ENCODE measurements around the gene RASGRF1. TPM values are rescaled to one million over a fixed set of nuclear protein-coding genes. Genes with fewer than 3 reads are reported as not detected.

The RASGRF1 gene
- total RNA-seq, 1 experiment from 2014 or later = not detected

DNA sequence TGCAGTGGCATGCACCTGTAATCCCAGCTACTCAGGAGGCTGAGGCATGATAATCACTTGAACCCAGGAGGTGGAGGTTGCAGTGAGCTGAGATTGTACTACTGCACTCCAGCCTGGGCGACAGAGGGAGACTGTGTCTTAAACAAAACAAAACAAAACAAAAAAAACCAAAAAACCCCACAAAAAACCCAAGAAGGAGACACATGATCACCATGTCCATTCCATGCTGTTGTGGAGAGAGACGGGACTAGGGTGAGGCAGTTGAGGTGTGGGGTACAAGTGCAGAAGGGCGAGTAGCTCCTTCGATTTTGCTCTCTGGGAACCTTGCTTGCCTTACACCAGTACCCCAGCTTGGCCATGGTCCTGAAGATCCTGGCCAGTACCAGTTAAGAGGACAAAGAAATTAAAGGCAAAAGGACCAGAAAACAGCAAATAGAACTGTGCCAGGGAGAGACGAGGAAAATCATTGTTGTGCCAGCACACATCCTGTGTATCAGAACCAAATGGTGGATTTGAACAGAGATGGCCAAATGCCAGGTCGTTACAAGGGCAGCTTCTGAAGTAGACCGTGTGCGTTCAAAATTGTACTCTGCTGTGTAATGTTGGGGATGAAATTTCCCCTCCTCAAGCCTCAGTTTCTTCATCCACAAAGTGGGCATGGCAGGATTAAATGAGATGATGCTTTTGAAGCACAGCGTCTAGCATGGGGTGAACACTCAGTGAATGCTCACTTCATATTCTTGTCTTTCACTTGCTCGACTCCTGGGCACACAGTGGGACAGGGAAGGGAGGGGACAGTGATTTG lies 102.8 kb downstream of the RASGRF1 start:
- Histone ChIP-seq H3K27me3 (ENCODE audit: low read length) (no peaks in the 10 kb centered on the region), H4K20me1 (ENCODE audit: low read length) (no peaks in the 10 kb centered on the region), H3K4me1 (ENCODE audit: insufficient read depth, low read length) (peaks cover 11% of the 10 kb centered on the region), H3K27ac (ENCODE audit: low read length) (peak overlapping the region; percentile 16; the same call in 1 of the 2 replicates), H3F3A (ENCODE audit: low read length, unreplicated experiment) (no peaks in the 10 kb centered on the region), H3K9ac (ENCODE audit: low read length) (no peak overlapping the region), H2AFZ (ENCODE audit: low read length) (peak overlapping the region; percentile 69; the same call in 1 of the 2 replicates), H3K4me2 (ENCODE audit: low read length) (no peak overlapping the region), H3K4me3 (ENCODE audit: low read length) (no peak overlapping the region), H3K9me2 (replicated peaks; ENCODE audit: low read length) (no peaks in the 10 kb centered on the region), H3K9me3 (ENCODE audit: low read length) (no peaks in the 10 kb centered on the region), H3K36me3 (ENCODE audit: low read depth, low read length) (no peaks in the 10 kb centered on the region), H3K79me2 (ENCODE audit: low read length) (no peaks in the 10 kb centered on the region)
- ATAC-seq (no peak), DNase-seq (no peak)
- BruUV-seq (replicated peaks) = TSS peak; percentile 27
- ChIA-PET CTCF (no interaction called here), POLR2A (ENCODE audit: unreplicated experiment) (no interaction called here)
- TF ChIP-seq EZH2phosphoT487 (IDR thresholded peaks at IDR 0.05; ENCODE audit: borderline replicate concordance, low read length) = no peak
- TF ChIP-seq, protein P1, sequence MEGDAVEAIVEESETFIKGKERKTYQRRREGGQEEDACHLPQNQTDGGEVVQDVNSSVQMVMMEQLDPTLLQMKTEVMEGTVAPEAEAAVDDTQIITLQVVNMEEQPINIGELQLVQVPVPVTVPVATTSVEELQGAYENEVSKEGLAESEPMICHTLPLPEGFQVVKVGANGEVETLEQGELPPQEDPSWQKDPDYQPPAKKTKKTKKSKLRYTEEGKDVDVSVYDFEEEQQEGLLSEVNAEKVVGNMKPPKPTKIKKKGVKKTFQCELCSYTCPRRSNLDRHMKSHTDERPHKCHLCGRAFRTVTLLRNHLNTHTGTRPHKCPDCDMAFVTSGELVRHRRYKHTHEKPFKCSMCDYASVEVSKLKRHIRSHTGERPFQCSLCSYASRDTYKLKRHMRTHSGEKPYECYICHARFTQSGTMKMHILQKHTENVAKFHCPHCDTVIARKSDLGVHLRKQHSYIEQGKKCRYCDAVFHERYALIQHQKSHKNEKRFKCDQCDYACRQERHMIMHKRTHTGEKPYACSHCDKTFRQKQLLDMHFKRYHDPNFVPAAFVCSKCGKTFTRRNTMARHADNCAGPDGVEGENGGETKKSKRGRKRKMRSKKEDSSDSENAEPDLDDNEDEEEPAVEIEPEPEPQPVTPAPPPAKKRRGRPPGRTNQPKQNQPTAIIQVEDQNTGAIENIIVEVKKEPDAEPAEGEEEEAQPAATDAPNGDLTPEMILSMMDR (conservative IDR thresholded peaks at IDR 0.05; ENCODE audit: low read depth, low read length) = no peak
- TF ChIP-seq EZH2 (IDR thresholded peaks at IDR 0.05; ENCODE audit: low read length, unreplicated experiment) = no peak
- intact Hi-C loops (cut with micrococcal nuclease) = no loop called here

GRCh38 chr15:78985859-78986475 lies 104.6 kb downstream of the RASGRF1 start:
- CTCF ChIA-PET = no interaction called here
- Histone ChIP-seq H4K20me1 (ENCODE audit: low read length) (no peaks in the 10 kb centered on the region), H3K9me3 (ENCODE audit: low read length) (no peaks in the 10 kb centered on the region), H3F3A (ENCODE audit: low read length, unreplicated experiment) (no peaks in the 10 kb centered on the region), H3K4me1 (ENCODE audit: insufficient read depth, low read length) (peaks cover 11% of the 10 kb centered on the region), H3K9me2 (replicated peaks; ENCODE audit: low read length) (no peaks in the 10 kb centered on the region), H2AFZ (ENCODE audit: low read length) (no peak overlapping the region), H3K9ac (ENCODE audit: low read length) (no peak overlapping the region), H3K4me3 (ENCODE audit: low read length) (no peak overlapping the region), H3K27me3 (ENCODE audit: low read length) (no peaks in the 10 kb centered on the region), H3K4me2 (ENCODE audit: low read length) (no peak overlapping the region), H3K27ac (ENCODE audit: low read length) (no peak overlapping the region), H3K36me3 (ENCODE audit: low read depth, low read length) (no peaks in the 10 kb centered on the region), H3K79me2 (ENCODE audit: low read length) (no peaks in the 10 kb centered on the region)
- no TSS peak for BruUV-seq (replicated peaks)
- ATAC-seq (no peak), DNase-seq (no peak)
- TF ChIP-seq EZH2phosphoT487 (IDR thresholded peaks at IDR 0.05; ENCODE audit: borderline replicate concordance, low read length) = no peak
- no peak for TF ChIP-seq EZH2 (IDR thresholded peaks at IDR 0.05; ENCODE audit: low read length, unreplicated experiment)
- TF ChIP-seq, protein P1 (conservative IDR thresholded peaks at IDR 0.05; ENCODE audit: low read depth, low read length) = no peak
- intact Hi-C loops (cut with micrococcal nuclease) = no loop called here
- POLR2A ChIA-PET (ENCODE audit: unreplicated experiment) = interaction anchor here (0.6 kb wide), 1 partner anchor 18 kb away, joined by 5 read pairs; no protein-coding TSS in a partner anchor

DNA sequence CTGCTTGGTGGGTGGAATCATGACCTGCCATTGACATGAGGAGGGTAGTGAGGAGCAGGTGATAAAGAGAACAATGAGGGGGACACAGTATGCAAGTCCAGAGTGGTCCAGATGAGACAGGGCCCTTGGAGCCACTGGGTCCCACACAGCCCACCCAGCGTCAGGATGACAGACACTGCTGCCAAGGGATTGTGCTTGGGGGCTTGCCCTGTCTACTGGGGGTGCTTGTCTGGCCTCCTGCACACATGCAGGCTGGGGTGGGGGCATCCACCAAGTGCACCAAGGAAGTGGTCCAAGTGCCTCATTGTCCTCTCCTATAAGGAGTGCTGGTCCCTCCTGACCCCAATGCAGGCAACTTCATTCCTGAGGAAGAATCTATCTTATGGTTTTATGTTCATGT lies 106.5 kb downstream of the RASGRF1 start:
- no peaks in the 10 kb centered on the region for H3K9me2 ChIP-seq (replicated peaks; ENCODE audit: low read length)
- H3K27ac ChIP-seq (ENCODE audit: low read length) = no peak overlapping the region
- H3K4me2 ChIP-seq (ENCODE audit: low read length) = no peak overlapping the region
- H3K79me2 ChIP-seq (ENCODE audit: low read length) = no peaks in the 10 kb centered on the region
- no peak overlapping the region for H3K9ac ChIP-seq (ENCODE audit: low read length)
- POLR2A ChIA-PET (ENCODE audit: unreplicated experiment) = no interaction called here
- CTCF ChIA-PET = no interaction called here
- DNase-seq = no peak
- no peaks in the 10 kb centered on the region for H4K20me1 ChIP-seq (ENCODE audit: low read length)
- H2AFZ ChIP-seq (ENCODE audit: low read length) = no peak overlapping the region
- no peak for ATAC-seq
- no TSS peak for BruUV-seq (replicated peaks)
- H3K36me3 ChIP-seq (ENCODE audit: low read depth, low read length) = no peaks in the 10 kb centered on the region
- TF ChIP-seq, protein P1 (conservative IDR thresholded peaks at IDR 0.05; ENCODE audit: low read depth, low read length) = no peak
- TF ChIP-seq EZH2phosphoT487 (IDR thresholded peaks at IDR 0.05; ENCODE audit: borderline replicate concordance, low read length) = no peak
- TF ChIP-seq EZH2 (IDR thresholded peaks at IDR 0.05; ENCODE audit: low read length, unreplicated experiment) = no peak
- H3K9me3 ChIP-seq (ENCODE audit: low read length) = no peaks in the 10 kb centered on the region
- H3F3A ChIP-seq (ENCODE audit: low read length, unreplicated experiment) = no peaks in the 10 kb centered on the region
- intact Hi-C loops (cut with micrococcal nuclease) = no loop called here
- peaks cover 15% of the 10 kb centered on the region for H3K4me1 ChIP-seq (ENCODE audit: insufficient read depth, low read length)
- no peak overlapping the region for H3K4me3 ChIP-seq (ENCODE audit: low read length)
- no peaks in the 10 kb centered on the region for H3K27me3 ChIP-seq (ENCODE audit: low read length)
